Muscle of leg (tissue), 11 donors: ENCODE results near the gene IFT80. TPM values are rescaled to one million over a fixed set of nuclear protein-coding genes. Genes with fewer than 3 reads are reported as not detected.
"Not testable (repeated sequence)": the region's sequence is repeated elsewhere in the genome, so short reads cannot be mapped to it uniquely, and the experiment has no call there.

Experiments
- DNase-seq: peaks from one replicate; pipeline ENCODE4 v3.0.0; 2013
- H3K27ac ChIP-seq: one replicate; pipeline ENCODE4 v1.5.1; 2013; ENCODE audit warnings: mild to moderate bottlenecking, low read length, control low read depth
- H3K27me3 ChIP-seq: one replicate; pipeline ENCODE4 v1.6.1; 2013; ENCODE audit warnings: low read length; ENCODE audit not compliant: control insufficient read depth, insufficient read depth
- H3K36me3 ChIP-seq: one replicate; pipeline ENCODE4 v1.6.1; 2013; ENCODE audit warnings: low read length; ENCODE audit not compliant: control insufficient read depth, insufficient read depth
- H3K4me1 ChIP-seq: one replicate; pipeline ENCODE4 v1.6.1; 2013; ENCODE audit warnings: low read length; ENCODE audit not compliant: control insufficient read depth, insufficient read depth
- H3K4me3 ChIP-seq: one replicate; pipeline ENCODE4 v1.5.1; 2013; ENCODE audit warnings: low read length, control low read depth
- H3K9me3 ChIP-seq: replicated peaks from 2 replicates; pipeline ENCODE4 v1.6.1; 2013; ENCODE audit warnings: low read depth, low read length; ENCODE audit not compliant: control insufficient read depth
- WGBS: methylation state at CpG from one replicate; pipeline ENCODE4 v1.1.5; 2013; ENCODE audit warnings: missing lambda C conversion rate; ENCODE audit not compliant: insufficient coverage; 5-methylcytosine and 5-hydroxymethylcytosine counted together
- polyA plus RNA-seq, 8 donors: library from polyadenylated mRNA; unstranded; fragments of 120-200 nt; gene quantifications; one replicate each; pipeline versions ENCODE4 v1.2.1 to v1.2.3, GENCODE V29; 2013; ENCODE audit warnings: inconsistent platforms in 1 of 8, low replicate concordance in 1 of 8; ENCODE audit not compliant: insufficient read length in 8 of 8, insufficient read depth in 1 of 8
- total RNA-seq: library from RNA; stranded (reverse); fragments of 120-200 nt; gene quantifications from one replicate; pipeline ENCODE4 v1.2.4, GENCODE V29; 2013

The IFT80 gene
- total and polyA plus RNA-seq, 9 donors = 17.6 to 30.9 (median 24.6) TPM

DNA sequence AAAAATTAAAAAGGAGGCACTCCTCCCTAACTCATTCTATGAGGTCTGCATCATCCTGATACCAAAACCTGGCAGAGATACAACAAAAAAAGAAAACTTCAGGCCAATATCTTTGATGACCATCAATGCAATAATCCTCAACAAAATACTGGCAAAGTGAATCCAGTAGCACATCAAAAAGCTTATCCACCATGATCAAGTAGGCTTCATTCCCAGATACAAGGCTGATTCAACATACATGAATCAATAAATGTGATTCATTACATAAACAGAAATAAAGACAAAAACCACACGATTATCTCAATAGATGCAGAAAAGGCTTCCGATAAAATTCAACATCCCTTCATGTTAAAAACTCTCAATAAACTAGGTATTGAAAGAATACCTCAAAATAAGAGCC, 72.7 kb downstream of the IFT80 start:
- H3K36me3 ChIP-seq, H3K27ac ChIP-seq, H3K4me1 ChIP-seq, H3K9me3 ChIP-seq, H3K27me3 ChIP-seq, H3K4me3 ChIP-seq, DNase-seq: not testable (repeated sequence)
- WGBS = no CpG with 5 or more reads among the region's 2 CpGs

DNA sequence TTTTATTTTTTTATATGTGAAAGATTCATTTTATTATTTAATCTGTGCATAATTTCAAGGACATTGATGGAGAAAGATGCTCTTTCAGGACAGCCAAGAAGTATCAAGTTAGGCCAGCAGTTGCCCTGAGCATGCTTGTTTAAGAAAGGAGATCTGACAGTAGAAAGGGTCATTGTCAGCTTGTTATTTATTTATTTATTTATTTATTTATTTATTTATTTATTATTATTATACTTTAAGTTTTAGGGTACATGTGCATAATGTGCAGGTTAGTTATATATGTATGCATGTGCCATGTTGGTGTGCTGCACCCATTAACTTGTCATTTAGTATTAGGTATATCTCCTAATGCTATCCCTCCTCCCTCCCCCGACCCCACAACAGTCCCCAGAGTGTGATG, 77.2 kb downstream of the IFT80 start:
- H3K27me3 ChIP-seq, DNase-seq, H3K4me3 ChIP-seq, H3K9me3 ChIP-seq, H3K36me3 ChIP-seq, H3K27ac ChIP-seq, H3K4me1 ChIP-seq: not testable (repeated sequence)
- WGBS = no CpG with 5 or more reads among the region's 1 CpG

GRCh38 chr3:160319322-160319721, 79.7 kb downstream of the IFT80 start:
- Histone ChIP-seq H3K4me3 (no peak overlapping the region), H3K4me1 (no peaks in the 10 kb centered on the region)
- DNase-seq = no peak

GRCh38 chr3:160314995-160315394, 84.0 kb downstream of the IFT80 start:
- H3K9me3 ChIP-seq = peaks cover 2% of the 10 kb centered on the region
- H3K36me3 ChIP-seq = peaks cover 11% of the 10 kb centered on the region
- no peak overlapping the region for H3K4me3 ChIP-seq
- H3K27ac ChIP-seq = no peak overlapping the region
- DNase-seq = no peak
- no peaks in the 10 kb centered on the region for H3K4me1 ChIP-seq
- H3K27me3 ChIP-seq = no peaks in the 10 kb centered on the region

More at GRCh38 chr3:160319322-160319721, 79.7 kb downstream of the IFT80 start:
- Histone ChIP-seq H3K9me3 (peaks cover 2% of the 10 kb centered on the region), H3K36me3 (peaks cover 9% of the 10 kb centered on the region), H3K27ac (no peak overlapping the region), H3K27me3 (no peaks in the 10 kb centered on the region)

- Histone ChIP-seq H3K27ac (no peak overlapping the region), H3K9me3 (peaks cover 2% of the 10 kb centered on the region), H3K4me1 (no peaks in the 10 kb centered on the region), H3K4me3 (no peak overlapping the region), H3K27me3 (no peaks in the 10 kb centered on the region), H3K36me3 (peaks cover 14% of the 10 kb centered on the region)
- DNase-seq = no peak
- 60% methylated on average over 1 of the region's 5 CpGs for WGBS
Observed at GRCh38 chr3:160312014-160312624, 86.9 kb downstream of the IFT80 start.

- Histone ChIP-seq H3K9me3 (no peaks in the 10 kb centered on the region), H3K36me3 (peaks cover 4% of the 10 kb centered on the region), H3K27ac (no peak overlapping the region), H3K4me1 (no peaks in the 10 kb centered on the region), H3K4me3 (no peak overlapping the region), H3K27me3 (no peaks in the 10 kb centered on the region)
- DNase-seq = no peak
Observed at GRCh38 chr3:160302806-160303205, 96.2 kb downstream of the IFT80 start.

DNA sequence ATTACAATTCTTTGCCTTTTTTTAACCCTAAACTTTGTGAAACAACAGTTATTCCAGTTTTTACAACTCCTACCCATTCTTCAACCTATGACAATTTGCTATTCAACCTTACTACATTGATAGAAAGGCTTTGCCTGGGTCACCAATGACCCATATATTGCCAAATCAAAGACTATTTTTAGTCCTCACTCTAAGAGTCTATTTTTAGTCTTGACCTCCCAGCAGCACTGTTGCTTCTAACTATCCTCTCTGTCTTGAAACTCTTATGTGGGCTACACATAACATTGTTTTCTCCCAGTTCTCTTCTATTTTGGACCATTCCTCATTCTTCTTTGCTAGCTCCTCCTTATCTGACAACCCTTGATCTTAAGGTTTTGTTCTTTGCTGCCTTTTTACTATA, 102.4 kb downstream of the IFT80 start:
- Histone ChIP-seq H3K27me3 (no peaks in the 10 kb centered on the region), H3K9me3 (no peaks in the 10 kb centered on the region), H3K4me3 (no peak overlapping the region), H3K4me1 (no peaks in the 10 kb centered on the region), H3K27ac (no peak overlapping the region), H3K36me3 (peaks cover 3% of the 10 kb centered on the region)
- DNase-seq = peak; percentile 22

- WGBS = 77% methylated on average over 2 of the region's 3 CpGs
- no peaks in the 10 kb centered on the region for H3K4me1 ChIP-seq
- peak; percentile 9 for DNase-seq
- no peak overlapping the region for H3K27ac ChIP-seq
- peaks cover 3% of the 10 kb centered on the region for H3K36me3 ChIP-seq
- no peaks in the 10 kb centered on the region for H3K9me3 ChIP-seq
- no peaks in the 10 kb centered on the region for H3K27me3 ChIP-seq
- no peak overlapping the region for H3K4me3 ChIP-seq
Observed at GRCh38 chr3:160291909-160292299, 107.1 kb downstream of the IFT80 start.

DNA sequence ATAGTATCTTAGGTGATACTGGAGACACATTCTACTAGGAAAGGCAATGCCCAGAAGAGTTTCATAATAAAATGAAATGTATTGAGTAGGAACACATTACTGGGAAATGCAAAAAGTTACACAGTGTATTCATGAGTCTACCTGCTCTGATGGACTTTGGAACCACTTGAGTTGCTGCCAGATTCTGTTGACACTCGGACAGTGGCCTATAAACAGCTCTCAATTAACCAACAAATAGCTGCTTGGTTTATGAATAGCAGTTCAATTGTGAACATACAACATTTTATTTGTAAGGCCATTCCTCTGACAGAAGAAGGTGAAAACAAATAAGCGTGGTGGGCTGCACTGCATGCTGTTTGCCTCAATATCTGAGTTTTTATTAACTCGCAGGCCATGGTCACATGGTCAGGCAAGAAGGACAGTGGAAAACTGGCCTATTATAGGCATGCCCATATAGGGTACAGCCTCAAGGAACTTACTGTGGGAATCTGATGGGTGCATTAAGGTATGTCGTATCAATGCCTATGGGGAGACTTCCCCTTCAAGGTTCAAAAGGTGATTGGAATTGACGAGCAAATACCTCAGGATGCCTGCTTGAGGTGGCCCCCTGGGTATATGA, 107.6 kb downstream of the IFT80 start:
- no peak overlapping the region for H3K4me3 ChIP-seq
- 93% methylated on average over 3 of the region's 5 CpGs for WGBS
- no peaks in the 10 kb centered on the region for H3K4me1 ChIP-seq
- no peaks in the 10 kb centered on the region for H3K27me3 ChIP-seq
- no peak for DNase-seq
- peaks cover 3% of the 10 kb centered on the region for H3K36me3 ChIP-seq
- no peak overlapping the region for H3K27ac ChIP-seq
- no peaks in the 10 kb centered on the region for H3K9me3 ChIP-seq

DNA sequence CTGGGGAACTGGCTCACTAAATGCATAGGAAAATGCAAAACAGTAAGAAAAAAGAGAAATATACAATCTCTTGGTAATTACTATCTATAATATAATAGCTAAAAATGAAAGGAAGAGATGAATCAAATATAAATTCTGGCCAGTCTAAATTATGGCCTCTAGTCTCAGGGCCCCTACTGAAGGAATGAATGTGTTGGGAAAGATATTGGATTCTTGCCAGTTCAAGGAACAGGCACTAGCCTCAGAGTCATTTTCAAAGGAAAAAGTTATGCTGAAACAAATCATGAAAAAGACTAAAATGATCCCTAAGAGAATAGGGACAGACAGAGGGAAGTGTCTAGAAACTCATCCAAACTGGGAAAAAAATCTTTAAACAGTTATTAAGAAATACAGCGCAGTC, 111.4 kb downstream of the IFT80 start:
- WGBS = no CpG with 5 or more reads among the region's 1 CpG
- H3K4me1 ChIP-seq = no peaks in the 10 kb centered on the region
- peaks cover 3% of the 10 kb centered on the region for H3K36me3 ChIP-seq
- H3K27ac ChIP-seq = no peak overlapping the region
- H3K9me3 ChIP-seq = no peaks in the 10 kb centered on the region
- H3K4me3 ChIP-seq = no peak overlapping the region
- DNase-seq = no peak
- no peaks in the 10 kb centered on the region for H3K27me3 ChIP-seq

DNA sequence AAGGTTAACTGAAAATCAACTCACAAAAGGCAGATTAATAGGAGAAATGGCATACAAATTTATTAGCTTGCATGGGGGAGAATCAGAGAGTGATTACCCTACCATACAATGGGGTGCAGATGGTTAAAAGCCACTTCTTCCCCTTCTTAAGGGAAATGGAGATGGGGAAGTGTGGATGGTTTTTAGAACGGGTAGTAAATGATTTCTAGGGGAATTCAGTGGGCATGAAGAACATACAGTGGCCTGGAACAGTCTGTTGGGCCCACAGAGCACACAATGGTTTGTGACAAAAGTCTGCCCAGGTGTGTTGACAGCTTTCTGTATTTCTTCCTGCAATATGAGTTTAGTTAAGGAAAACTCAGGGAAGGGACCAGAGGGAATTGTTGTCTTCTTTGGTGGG, 112.8 kb downstream of the IFT80 start:
- WGBS = no CpG with 5 or more reads among the region's 1 CpG
- no peak for DNase-seq
- Histone ChIP-seq H3K36me3 (no peaks in the 10 kb centered on the region), H3K9me3 (no peaks in the 10 kb centered on the region), H3K4me1 (no peaks in the 10 kb centered on the region), H3K4me3 (no peak overlapping the region), H3K27me3 (no peaks in the 10 kb centered on the region), H3K27ac (no peak overlapping the region)
